GM21447 (cell line): ENCODE results near the gene COX4I2.
"Not testable (repeated sequence)": the region's sequence is repeated elsewhere in the genome, so short reads cannot be mapped to it uniquely, and the experiment has no call there.

Source experiments
- ATAC-seq: cut with Tn5 transposase; IDR thresholded peaks from one replicate; pipeline ENCODE4 v1.9.1; 2021; ENCODE audit not compliant: unreplicated experiment

Gene COX4I2

GRCh38 chr20:31653561-31653960 is 15.8 kb downstream of the COX4I2 start:
- ATAC-seq = no peak

GRCh38 chr20:31654534-31654933 is 16.8 kb downstream of the COX4I2 start:
- ATAC-seq = no peak

GRCh38 chr20:31661625-31662371 is 24.1 kb downstream of the COX4I2 start:
- ATAC-seq = peak; percentile 56

GRCh38 chr20:31662372-31662854 is 24.7 kb downstream of the COX4I2 start:
- no peak for ATAC-seq

- no peak for ATAC-seq
Observed at GRCh38 chr20:31663524-31663837, 25.8 kb downstream of the COX4I2 start.

GRCh38 chr20:31663838-31664695 is 26.4 kb downstream of the COX4I2 start:
- no peak for ATAC-seq

GRCh38 chr20:31664696-31665354 is 27.1 kb downstream of the COX4I2 start:
- no peak for ATAC-seq

GRCh38 chr20:31665753-31666152 is 28.0 kb downstream of the COX4I2 start:
- ATAC-seq = no peak

- ATAC-seq = no peak
Observed at GRCh38 chr20:31666258-31667042, 28.7 kb downstream of the COX4I2 start.

GRCh38 chr20:31667315-31668285 is 29.9 kb downstream of the COX4I2 start:
- ATAC-seq = no peak

GRCh38 chr20:31668944-31669343 is 31.2 kb downstream of the COX4I2 start:
- ATAC-seq = not testable (repeated sequence)

GRCh38 chr20:31669876-31670275 is 32.2 kb downstream of the COX4I2 start:
- no peak for ATAC-seq

- ATAC-seq = no peak
Observed at GRCh38 chr20:31670371-31671228, 32.9 kb downstream of the COX4I2 start.

- ATAC-seq = no peak
Observed at GRCh38 chr20:31671324-31671723, 33.6 kb downstream of the COX4I2 start.

- ATAC-seq = no peak
Observed at GRCh38 chr20:31673435-31673834, 35.7 kb downstream of the COX4I2 start.

GRCh38 chr20:31673943-31674463 is 36.3 kb downstream of the COX4I2 start:
- ATAC-seq = no peak

- ATAC-seq = peak; percentile 69
Observed at GRCh38 chr20:31674895-31675827, 37.4 kb downstream of the COX4I2 start.
